NOMO-1 (cell line): ENCODE data around the gene HLA-C.
"Not testable (repeated sequence)": the region's sequence is repeated elsewhere in the genome, so short reads cannot be mapped to it uniquely, and the experiment has no call there.

Experiments
- DNase-seq, 2 experiments: peaks; one replicate each; lab custom pipeline; 2025; ENCODE audit not compliant: unreplicated experiment in 2 of 2; lab: John Stamatoyannopoulos, UW

HLA-C gene

DNA sequence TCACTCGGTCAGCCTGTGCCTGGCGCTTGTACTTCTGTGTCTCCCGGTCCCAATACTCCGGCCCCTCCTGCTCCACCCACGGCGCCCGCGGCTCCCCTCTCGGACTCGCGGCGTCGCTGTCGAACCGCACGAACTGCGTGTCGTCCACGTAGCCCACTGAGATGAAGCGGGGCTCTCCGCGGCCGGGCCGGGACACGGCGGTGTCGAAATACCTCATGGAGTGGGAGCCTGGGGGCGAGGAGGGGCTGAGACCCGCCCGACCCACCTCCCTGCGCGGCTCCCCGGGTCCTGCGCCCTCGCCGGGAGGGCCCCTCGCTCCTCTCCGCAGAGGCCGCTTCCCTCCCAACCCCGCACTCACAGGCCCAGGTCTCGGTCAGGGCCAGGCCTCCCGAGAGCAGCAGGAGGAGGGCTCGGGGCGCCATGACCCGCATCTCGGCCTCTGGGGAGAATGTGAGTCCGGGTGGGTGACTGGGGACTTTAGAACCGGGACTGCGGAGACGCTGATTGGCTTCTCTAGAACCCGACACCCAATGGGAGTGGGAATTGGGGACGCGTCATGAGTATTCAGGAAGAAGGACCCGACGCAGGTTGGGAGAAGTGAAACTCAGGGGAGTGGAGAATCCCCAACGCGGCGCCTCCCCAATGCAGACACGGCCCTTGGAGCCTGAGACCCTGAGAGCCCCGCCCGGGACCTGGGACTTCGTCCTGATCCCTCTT is at the start of gene HLA-C:
HLA-C (minus strand) TSS at position 452 of the 717 bp plus-strand sequence; CDS start at position 431, 21 bp downstream.
- peak; percentile 87 to 95 for DNase-seq

DNA sequence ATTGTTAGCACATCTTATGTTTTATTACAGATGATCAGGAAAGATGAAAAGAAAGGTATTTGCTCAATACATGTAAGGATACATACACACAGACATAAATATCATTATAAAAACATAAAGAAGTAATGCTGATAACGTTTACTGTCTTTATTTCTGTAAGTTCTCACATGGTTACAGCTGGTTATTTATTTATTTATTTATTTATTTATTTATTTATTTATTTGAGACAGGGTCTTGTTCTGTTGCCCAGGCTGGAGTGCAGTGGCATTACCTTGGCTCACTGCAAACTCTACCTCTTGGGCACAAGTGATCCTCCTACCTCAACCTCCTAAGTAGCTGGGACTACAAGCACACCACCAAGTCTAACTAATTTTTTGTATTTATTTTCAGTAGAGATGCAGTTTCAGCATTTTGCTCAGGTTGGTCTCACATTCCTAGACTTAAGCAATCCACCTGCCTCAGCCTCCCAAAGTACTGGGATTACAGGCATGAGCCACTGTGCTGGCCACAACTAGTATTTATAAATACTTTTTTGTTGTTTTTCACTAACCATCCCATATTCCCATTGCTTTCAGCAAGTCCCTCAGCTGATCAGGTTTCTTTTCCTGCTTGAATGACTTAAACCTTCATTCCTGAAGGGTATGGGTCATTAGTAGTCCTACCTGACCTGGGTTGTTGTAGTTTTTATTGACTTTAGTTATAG is 49.3 kb upstream of the HLA-C start:
- DNase-seq, result no peak

DNA sequence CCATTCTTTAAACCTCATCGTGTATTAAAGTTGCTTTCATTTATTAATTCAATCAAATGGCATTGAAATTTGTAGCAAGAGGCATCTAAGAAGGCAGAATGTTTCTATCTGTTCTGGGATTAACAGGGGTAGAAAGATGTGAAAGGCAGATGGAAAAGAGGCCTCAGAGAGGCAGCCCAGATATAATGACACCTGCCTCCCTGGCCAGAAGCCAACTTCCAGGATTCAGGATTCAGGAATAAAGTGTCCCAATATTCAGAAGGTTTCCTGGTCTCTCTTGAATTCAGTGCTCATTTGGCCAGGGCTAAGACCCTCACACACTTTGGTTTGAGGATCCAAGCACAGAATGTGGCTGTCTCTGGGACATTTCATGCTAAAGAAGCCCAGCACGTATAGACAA is 45.1 kb upstream of the HLA-C start:
- DNase-seq, result no peak

DNA sequence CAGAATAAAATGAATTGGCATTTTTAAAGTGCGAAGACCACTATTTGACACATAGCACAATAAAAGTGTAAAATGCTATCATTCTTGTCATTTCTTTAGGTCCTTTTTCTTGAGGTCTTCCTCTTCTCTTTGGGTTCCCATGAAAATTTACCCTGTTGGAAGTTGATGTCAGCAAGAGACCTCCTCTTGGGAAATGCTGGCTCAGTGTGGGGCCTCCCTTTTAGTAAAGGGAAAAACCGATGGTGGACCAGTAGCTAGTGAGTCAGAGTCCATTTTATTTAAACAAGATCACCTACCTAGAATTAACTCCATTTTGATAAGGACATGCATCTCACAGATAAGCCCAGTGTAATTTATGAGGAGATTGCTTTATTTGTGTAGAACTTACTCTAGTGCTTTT is 37.7 kb upstream of the HLA-C start:
- DNase-seq, result no peak

DNA sequence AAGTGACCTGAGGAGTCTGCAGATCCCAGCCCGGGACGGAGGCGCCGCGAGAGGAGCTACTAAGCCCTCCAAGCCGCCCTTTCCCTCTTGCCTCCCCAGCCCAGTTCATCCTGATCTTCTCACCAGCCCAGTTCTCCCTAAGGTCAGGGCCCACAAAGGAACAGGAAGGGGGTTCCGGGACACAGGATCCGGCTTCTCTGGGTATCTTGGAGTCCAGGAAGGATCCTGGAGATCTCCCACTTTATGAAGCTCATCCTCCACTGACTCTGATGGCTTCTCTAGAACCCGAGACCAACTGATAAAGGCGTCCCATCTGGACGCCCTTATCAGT is 36.9 kb upstream of the HLA-C start:
- no peak for DNase-seq

DNA sequence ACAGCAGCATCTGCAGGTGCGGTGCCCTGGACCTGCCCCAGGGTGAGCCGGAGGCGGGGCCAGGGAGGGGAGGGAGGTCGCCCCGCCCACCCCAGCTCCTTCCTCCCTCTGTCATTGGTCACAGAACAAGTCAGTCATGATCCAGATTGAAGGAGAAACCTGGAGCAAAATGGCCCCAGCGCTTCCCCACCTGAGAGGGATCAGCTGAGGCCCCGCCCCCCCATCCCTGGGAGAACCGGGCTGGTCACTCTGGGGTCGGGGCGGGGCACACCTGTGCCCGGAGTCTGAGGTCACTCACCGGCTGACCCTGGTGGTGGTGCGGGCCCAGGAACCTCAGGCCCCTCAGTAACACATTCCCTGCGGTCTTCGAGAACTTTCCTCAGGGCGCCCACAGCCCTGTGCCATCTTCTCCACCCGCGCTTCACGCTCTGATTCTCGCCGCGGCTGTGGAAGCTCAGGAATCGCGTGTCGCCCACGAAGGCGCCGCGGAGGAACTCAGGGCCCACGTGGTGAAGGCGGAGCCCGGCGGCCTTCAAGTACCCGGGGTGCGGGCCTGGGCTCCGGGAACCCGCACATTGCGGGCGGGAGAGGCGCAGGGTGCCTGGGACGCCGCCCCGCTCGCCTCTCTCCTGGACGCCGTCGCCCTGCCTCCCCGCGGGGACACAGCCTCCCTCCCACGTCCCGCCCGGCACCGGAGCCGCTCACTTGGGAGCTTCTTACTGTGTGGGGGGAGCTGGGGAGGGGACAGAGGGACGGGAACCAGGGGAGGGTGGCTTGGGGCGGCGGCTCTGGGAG is 36.4 kb upstream of the HLA-C start:
- DNase-seq, result no peak

DNA sequence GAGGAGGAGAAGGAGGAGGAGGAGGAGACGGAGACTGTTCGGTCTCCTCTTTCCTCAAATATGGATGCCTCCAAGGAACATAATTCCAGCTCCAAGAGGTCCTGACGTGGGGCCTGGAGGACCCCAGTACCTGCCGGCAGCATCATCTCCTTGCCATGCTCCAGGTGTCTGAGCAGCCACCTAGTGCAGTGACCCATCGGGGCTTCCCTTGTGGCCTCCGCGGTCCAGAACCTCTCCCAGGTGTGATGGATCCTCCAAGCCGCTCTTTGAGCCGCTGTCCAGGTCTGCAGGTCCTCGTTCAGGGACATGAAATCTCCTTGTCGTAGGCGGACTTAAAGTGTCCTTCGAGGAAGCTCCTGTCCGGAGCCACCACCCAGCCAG is 35.8 kb upstream of the HLA-C start:
- DNase-seq, result no peak

DNA sequence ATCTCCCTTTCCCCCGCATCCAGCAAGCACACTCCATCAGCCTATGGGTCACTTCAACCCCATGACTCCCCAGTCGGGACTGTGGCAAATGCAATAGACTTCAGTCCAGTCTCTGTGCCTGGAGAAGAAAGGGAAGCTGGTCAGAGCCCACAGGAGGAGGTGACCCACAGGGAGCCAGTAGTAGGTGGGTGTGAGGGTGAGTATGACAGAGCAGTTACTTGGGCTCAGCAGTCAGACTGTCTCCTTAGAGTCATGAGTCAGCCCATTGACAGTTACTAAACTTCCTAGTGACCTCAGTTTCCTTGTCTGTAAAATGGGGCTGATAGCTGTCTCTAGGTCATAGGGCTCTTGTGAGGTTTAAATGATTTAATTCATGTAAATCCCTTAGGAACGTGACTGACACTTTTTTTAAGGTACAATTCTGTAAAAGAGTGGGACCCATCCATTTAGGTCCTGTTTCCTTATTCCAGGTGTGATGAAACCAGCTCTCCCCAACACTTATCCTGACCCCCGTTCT is 33.9 kb upstream of the HLA-C start:
- no peak for DNase-seq

DNA sequence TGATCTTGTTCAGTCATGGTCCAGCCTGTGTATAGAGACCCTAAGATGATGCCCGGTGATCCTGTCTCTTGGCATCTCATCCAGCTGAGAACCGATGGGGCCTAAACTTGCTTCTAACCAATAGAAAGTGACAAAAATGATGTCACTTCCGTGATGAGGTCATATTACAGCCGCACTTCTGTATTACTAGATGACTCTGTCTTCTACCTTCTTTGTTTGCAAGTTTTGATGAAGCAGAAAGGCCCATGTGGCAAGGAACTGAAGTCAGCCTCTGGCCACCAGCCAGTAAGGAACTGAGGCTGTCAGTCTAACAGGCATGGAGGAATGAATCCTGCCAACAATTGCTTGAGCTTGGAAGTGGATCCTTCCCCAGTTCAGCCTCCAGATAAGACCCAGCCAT is 32.8 kb upstream of the HLA-C start:
- DNase-seq, result no peak

DNA sequence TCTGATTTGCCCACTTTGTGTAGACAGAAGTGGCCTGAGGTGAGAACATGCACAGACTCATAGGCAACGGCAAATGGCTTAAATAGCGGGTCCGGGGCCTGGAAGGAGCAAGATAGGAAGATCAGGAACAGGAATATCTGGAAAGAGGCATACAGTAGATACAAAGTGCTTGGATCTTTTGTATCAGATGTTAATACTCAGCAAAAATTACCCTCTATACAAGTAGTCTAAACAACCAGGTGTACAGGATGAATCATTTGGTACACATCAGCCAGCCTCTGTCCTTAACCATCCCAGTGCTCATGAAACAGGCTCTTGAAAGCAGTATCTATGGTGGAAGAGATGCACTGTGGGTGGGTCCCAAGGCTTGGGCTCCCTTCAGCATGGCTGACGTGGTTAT is 28.9 kb upstream of the HLA-C start:
- no peak for DNase-seq

DNA sequence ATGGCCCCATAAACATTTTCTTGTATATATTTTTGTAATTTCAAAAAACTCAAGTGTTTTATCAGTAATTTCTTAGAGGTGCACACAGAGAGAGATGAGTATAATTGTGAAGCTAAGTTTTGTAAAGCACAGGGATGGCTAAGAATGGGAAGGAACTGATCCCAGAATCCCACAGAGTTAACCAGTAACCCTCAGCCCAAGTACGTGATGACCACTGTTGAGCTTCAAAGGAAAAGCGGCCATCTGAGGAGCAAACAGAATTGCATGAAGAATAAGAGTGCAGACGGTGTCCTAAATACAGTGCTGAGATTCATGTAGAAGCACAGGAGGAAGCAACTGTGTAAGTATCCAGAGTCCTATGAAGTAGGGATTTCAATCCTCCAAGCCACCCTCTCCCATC is 28.1 kb upstream of the HLA-C start:
- DNase-seq, result no peak

DNA sequence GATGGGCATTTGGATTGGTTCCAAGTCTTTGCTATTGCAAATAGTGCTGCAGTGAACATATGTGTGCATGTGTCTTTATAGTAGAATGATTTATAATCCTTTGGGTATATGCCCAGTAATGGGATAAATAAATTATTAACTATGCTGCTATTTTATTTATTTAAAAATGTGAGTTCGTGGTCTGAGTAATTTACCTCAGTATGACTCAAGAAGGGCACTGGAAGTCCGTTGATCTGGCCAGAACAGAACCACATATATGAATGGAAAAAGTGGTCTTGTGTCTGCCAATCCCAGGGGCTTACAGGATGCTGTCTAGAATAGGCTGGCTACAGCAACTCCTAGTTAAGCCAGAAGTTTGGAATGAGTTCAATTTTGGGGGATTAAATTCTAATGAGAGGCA is 27.6 kb upstream of the HLA-C start:
- DNase-seq, result no peak

DNA sequence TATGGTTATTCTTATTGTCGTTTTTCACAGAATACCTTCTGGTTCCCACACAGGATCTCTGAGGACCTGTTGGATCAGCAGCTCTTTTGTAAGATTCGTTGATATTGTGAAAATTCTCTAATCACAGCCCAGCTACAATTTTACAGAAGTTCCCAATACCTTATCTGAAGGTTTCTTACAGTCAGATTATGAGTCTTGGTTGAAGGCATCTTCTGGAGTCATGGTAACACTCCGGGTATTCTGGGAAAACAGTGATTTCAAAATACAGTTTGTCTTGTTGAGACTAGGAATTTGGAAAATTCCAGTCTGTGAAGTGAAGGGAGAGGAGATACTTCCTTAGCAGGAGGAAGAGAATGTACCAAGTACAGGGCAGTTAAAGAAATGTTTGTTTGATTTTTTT is 22.2 kb upstream of the HLA-C start:
- DNase-seq, result no peak

DNA sequence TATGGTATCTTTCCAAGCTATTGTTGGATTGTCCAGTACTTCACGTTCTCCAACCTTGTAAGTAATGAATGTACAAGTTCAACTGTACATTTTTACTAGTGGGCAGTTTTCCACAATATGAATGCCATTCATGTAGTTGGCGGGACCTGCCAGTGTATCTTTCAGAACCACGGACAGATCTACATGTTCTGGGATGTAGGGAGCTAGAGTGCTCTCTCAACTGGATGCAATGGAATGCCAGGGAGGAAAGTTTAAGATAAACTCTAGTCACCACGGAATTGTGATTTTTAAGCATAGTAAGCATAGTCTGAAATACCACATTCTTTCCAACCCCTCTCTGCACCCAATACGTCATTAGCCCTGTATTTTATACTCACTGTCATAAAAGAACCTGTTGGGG is 21.5 kb upstream of the HLA-C start:
- DNase-seq, result no peak

DNA sequence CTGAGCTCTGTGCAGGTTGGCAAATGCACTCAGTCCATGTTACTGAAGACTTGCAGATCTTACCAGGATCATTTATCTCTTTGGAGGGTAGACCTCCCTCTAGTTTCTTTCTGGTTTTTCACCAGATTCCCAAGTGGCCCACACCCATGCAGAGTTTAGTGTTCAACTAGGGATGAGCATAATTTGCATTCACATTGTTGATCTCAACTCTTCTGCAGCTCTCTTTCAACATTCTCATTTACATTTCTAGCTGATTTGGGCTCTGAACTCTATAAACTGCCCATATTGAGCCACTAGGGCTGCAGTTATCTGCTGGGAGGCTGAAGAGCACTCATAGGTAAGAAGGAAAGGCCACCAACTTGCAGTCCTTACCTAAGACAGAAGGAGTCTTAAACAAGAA is 17.9 kb upstream of the HLA-C start:
- DNase-seq, result no peak

DNA sequence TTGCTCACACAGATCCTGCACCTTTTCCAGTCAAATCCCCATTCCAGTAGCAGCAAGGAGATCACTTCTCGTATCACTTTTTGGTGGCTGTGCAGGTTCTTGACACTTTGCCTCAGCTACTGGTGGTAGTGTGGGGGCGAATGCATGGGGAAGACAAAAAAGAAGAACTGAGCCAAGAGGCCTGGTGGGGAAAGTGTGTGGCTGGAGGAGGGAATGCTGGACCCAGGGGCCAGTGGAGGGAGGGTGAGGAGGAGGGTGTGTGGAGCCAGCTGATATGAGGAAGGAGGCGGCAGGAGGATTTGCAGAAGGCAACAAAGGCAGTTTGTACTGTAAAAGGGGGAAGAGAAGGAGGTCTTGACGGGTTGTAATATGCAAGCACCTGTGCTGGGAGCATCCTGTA is 15.7 kb upstream of the HLA-C start:
- no peak for DNase-seq

DNA sequence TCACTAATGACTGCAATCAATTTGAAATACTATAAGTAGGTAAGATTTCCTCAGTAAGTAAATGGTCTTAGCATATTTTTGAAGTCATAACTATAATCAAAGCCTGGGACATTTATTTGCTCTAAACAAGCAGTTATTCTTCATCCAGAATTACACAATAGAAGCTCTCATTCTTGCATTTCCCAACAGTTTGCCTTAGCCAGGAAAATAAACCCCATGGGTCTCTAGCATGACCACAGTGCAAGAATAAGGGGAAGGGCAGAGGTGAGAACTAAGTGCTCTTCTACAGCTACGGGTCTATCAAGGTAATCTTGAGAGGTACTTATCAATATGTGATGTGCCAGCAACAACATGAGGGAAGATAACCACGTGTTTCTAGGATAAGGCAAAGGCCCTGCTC is 14.1 kb upstream of the HLA-C start:
- DNase-seq, result no peak

DNA sequence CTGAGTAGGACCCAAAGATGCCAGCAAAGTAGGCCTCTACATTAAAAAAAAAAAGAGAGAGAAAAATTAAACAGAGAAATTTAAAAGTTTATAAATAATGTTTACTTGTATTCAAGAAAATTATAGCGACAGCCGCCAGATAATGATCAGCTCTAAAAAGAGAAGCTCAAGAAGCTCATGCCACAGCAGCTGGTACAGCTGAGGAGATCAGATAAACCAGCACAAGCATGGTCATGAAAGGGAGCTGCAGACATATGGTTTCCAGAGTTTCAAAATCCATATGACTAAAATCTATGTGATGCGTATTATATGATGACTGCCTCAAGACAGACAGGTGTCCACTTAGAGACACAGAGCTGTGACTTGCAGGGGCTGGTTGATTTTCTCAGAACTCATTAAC is 13.6 kb upstream of the HLA-C start:
- no peak for DNase-seq

DNA sequence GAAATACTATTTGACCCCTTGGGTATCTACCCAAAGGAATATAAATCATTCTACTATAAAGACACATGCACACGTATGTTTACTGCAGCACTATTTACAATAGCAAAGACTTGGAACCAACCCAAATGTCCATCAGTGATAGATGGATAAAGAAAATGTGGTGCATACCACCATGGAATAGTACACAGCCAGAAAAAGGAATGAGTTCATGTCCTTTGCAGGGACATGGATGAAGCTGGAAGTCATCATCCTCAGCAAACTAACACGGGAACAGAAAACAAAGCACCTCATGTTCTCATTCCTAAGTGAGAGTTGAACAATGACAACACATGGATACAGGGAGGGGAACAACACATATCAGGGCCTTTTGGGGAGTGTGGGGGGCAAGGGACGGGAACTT is 7.8 kb upstream of the HLA-C start:
- not testable (repeated sequence) for DNase-seq

DNA sequence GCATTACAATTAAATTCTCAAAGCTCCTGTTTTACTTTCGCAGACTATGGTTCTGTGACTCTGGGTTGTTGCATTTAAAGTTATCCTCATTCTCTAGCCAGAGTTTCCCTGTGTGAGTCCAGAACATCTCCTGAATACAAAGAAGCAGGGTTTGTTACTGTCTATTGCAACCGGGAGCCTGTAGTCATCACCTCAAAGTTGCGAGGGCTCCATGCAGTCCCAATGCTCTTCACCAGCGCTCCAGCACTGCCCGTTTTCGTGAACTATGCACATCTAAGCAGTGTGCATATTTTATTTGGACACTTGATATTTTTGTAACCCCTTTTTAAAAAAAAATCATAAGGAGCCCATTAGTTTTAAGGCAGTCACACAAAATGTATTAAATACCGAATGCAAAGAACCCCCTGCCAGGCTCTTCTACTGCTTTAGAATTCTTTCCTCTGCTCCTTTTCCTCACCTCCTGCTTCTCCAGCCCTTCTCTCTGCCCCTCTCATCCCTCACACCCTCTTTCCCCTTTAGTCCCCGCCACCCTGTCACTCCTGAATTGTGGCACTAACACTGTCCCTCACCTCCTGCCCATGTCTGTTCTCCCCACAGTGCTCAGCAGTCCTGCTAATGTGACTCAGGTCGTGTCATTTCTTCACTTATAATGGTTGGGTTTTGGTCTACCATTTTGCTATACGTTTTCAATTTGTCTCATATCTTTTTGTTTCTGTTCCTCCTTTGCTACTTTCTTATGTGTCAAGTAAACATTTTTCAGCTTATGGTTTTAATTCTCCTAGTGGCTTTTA is 1.1 kb upstream of the HLA-C start:
- DNase-seq, result peak in 1 of 2 experiments; percentile 19

DNA sequence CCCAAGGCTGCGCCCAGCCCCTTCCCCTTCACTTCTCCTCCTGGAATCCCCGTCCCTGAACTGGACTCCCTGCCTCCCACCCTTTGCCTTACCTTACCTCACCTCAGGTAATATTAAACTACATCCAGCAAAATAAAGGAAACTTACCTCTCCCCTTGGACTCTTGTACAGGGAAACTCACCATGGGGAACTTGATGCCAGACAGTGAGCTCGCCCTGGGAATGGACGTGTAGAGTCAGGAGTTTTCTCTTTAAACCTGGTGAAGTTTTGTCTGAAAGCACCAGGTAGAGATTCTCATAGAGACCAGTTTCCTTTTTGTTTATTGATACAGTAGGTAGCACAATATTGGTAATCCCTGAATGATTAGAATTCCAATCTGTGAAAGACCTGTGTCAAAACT is 544 bp upstream of the HLA-C start:
- DNase-seq, result no peak
